Tibial nerve (tissue), 4 donors: ENCODE results near the gene CIB4. TPM values are rescaled to one million over a fixed set of nuclear protein-coding genes. Genes with fewer than 3 reads are reported as not detected.

ENCODE experiments used
- DNase-seq, 2 donors: peaks; one replicate each; pipeline ENCODE4 v3.0.0-alpha.2; 2019; ENCODE audit warnings: low spot score in 2 of 2
- H3K27ac ChIP-seq, 4 donors: fragments of 200-600 bp; sonication (generic) in 3 of 4; one replicate each; pipeline ENCODE4 v1.5.1; 2017 to 2019; ENCODE audit warnings: mild to moderate bottlenecking in 1 of 4
- H3K27me3 ChIP-seq, 2 donors: fragments of 200-600 bp; sonication (generic) in 1 of 2; one replicate each; pipeline versions ENCODE4 v1.5.1 to v1.6.0; 2017 to 2019
- H3K36me3 ChIP-seq, 3 donors: fragments of 200-600 bp; sonication (generic); one replicate each; pipeline ENCODE4 v1.5.1; 2018 to 2019
- H3K4me1 ChIP-seq, 4 donors: fragments of 200-600 bp; sonication (generic) in 3 of 4; one replicate each; pipeline ENCODE4 v1.5.1; 2017 to 2019
- H3K4me3 ChIP-seq, 4 donors: fragments of 200-600 bp; sonication (generic) in 3 of 4; one replicate each; pipeline ENCODE4 v1.5.1; 2017 to 2019; ENCODE audit warnings: mild to moderate bottlenecking in 1 of 4, moderate library complexity in 1 of 4
- H3K9me3 ChIP-seq, 4 donors: fragments of 200-600 bp; sonication (generic) in 3 of 4; one replicate each; pipeline ENCODE4 v1.5.1; 2017 to 2019
- EP300 ChIP-seq, 2 donors: sonication (generic); formaldehyde crosslinking; IDR thresholded peaks; one replicate each; pipeline ENCODE4 v1.6.1; 2017; ENCODE audit warnings: antibody characterized with exemption in 2 of 2, mild to moderate bottlenecking in 1 of 2
- POLR2A ChIP-seq, 2 donors: fragments of 450-650 bp; IDR thresholded peaks; one replicate each; pipeline ENCODE4 v1.6.1; 2017; ENCODE audit warnings: antibody characterized with exemption in 2 of 2, mild to moderate bottlenecking in 2 of 2, moderate library complexity in 2 of 2
- WGBS, 2 donors: methylation state at CpG; one replicate each; pipeline ENCODE4 v1.1.5; 2018; 5-methylcytosine and 5-hydroxymethylcytosine counted together
- total RNA-seq, 4 donors: library from RNA; depleted of rRNA; stranded (reverse); fragments of >200 nt; gene quantifications; one replicate each; pipeline ENCODE4 v1.1.0, GENCODE V29; 2016
- TF ChIP-seq, protein P1 (sequence below), 5 experiments: fragments of 200-600 bp in 3 of 5; fragments of 450-650 bp in 2 of 5; sonication (generic) in 3 of 5; IDR thresholded peaks; one replicate each; pipeline ENCODE4 v1.5.1; 2016 to 2019; ENCODE audit warnings: antibody characterized with exemption in 5 of 5, mild to moderate bottlenecking in 3 of 5, moderate library complexity in 2 of 5

The CIB4 gene
- total RNA-seq, 4 donors from 2014 or later = not detected

DNA sequence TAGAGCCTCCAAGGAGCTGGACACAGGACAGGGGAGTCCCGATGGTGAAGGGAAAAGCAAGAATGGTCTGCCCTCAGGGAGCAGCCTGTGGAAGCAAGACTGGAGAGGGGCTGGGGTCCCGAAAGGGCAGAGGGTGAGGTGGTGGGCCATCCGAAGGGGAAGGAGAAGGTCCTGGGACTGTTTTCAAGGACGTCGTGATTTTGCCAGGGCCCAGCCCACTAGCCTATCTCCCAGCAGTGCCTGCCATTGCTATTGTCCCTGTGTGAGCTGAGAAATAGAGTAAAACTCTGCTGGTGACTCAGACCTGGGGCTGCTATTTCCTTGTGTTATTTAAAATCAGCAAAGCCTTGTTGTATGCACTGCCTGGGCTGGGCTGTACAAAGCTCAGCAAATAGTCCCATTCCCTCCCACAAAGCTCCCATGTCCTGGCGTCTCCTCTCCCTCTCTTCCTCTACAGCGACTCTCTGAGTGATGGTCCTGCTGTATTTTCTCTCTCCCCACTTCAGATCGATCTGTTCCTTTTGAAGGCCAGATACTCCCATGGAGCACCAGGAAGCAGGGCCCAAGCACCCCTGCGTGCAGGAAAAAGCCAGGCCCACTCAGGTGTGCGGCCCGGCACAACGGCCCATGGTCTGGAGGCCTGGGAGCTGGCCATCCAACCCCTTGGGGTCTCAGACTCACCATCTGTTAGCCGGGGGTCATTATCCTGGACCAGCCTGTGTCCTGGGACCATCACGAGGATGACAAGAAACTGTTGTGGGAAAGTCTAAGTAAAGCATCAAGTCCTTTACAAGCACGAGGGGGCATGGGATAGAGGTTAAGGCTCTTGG, 98.3 kb downstream of the CIB4 start:
- Histone ChIP-seq H3K4me3 (no peak overlapping the region), H3K4me1 (no peaks in the 10 kb centered on the region), H3K9me3 (no peaks in the 10 kb centered on the region), H3K27me3 (no peaks in the 10 kb centered on the region), H3K36me3 (no peaks in the 10 kb centered on the region), H3K27ac (no peak overlapping the region)
- 74 to 78% methylated on average over 14 to 15 of the region's 15 CpGs for WGBS, 2 donors
- no peak for DNase-seq
- TF ChIP-seq, protein P1, sequence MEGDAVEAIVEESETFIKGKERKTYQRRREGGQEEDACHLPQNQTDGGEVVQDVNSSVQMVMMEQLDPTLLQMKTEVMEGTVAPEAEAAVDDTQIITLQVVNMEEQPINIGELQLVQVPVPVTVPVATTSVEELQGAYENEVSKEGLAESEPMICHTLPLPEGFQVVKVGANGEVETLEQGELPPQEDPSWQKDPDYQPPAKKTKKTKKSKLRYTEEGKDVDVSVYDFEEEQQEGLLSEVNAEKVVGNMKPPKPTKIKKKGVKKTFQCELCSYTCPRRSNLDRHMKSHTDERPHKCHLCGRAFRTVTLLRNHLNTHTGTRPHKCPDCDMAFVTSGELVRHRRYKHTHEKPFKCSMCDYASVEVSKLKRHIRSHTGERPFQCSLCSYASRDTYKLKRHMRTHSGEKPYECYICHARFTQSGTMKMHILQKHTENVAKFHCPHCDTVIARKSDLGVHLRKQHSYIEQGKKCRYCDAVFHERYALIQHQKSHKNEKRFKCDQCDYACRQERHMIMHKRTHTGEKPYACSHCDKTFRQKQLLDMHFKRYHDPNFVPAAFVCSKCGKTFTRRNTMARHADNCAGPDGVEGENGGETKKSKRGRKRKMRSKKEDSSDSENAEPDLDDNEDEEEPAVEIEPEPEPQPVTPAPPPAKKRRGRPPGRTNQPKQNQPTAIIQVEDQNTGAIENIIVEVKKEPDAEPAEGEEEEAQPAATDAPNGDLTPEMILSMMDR (IDR thresholded peaks at IDR 0.05) = no peak
- no peak for TF ChIP-seq POLR2A (IDR thresholded peaks at IDR 0.05)
- no peak for TF ChIP-seq EP300 (IDR thresholded peaks at IDR 0.05)

DNA sequence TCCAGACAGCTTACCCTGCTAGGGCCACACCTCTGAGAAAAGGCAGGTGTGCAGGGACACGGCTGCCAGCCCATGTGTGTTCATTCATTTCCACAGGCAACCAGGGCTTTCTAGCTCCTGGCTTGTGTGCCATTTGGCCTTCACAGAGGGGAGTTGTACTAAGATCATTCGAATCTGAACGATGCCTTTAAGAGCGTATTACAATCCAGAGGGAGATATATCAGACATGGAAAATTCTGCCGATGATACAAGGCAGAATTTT, 99.0 kb downstream of the CIB4 start:
- Histone ChIP-seq H3K4me3 (no peak overlapping the region), H3K27me3 (no peaks in the 10 kb centered on the region), H3K36me3 (no peaks in the 10 kb centered on the region), H3K4me1 (no peaks in the 10 kb centered on the region), H3K27ac (no peak overlapping the region), H3K9me3 (no peaks in the 10 kb centered on the region)
- DNase-seq = no peak
- 75 to 82% methylated on average over 5 of the region's 5 CpGs for WGBS, 2 donors
- TF ChIP-seq EP300 (IDR thresholded peaks at IDR 0.05) (no peak), POLR2A (IDR thresholded peaks at IDR 0.05) (no peak)
- TF ChIP-seq, protein P1 (IDR thresholded peaks at IDR 0.05) = no peak

DNA sequence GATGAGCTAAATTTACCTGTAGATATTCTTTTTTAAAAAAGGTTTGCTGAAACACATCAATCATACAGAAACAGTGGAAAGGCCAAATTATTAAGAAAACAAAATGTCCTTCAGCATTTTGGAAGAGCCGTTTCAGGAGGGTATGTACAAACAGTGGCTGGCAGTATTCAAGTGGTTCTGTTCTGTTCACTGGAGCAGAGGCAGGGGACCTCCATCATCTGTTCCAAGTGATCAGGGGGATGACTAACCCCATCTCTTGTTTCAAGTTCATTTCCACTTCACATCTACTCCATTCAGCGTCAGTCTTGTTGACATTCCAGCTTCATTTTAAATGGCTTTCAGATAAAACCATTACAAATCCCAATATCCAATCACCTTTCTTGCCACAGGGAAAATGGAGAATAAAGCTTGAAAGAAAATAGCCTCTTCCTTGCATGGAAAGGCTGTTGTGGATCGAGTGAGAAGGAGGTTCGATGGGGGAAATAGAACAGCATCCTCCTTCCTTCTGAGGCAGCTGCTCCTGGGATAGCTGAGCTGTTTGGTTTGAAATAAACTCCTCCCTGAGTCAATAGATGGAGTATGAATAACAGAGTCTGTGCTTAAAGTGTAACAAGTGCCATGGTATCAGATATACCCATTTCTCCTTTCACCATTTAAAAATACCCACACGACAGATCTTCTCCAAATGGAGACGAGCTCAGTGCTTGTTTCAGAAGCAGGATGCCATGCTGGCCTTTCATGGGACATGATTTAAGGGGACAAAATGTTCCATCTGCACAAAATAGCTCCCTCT, 99.6 kb downstream of the CIB4 start:
- no peak for DNase-seq
- TF ChIP-seq, protein P1 (IDR thresholded peaks at IDR 0.05) = no peak
- no peak overlapping the region for H3K27ac ChIP-seq
- no peaks in the 10 kb centered on the region for H3K9me3 ChIP-seq
- H3K4me1 ChIP-seq = no peaks in the 10 kb centered on the region
- WGBS, 2 donors = 68 to 75% methylated on average over 6 of the region's 6 CpGs
- H3K27me3 ChIP-seq = no peaks in the 10 kb centered on the region
- no peaks in the 10 kb centered on the region for H3K36me3 ChIP-seq
- no peak overlapping the region for H3K4me3 ChIP-seq

DNA sequence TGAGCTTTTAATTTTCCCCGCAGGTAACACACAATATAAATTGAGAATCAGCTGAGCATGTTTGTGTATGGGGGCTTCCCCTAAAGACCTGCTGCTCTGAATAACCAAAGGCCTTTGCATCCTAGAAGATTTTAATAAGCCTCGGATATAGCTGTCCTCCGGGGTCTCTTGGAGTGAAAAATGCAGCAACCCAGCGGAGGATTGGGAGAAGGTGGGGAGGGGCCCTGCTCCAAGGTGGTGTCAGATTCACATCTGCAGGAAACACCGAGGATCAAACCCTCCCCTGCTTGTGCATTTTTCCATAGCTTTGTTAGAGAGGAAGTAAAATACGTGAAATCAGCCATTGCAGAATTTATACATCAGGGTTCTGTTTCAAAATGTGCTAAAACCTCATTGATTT, 100.2 kb downstream of the CIB4 start:
- Histone ChIP-seq H3K36me3 (no peaks in the 10 kb centered on the region), H3K4me3 (no peak overlapping the region), H3K4me1 (no peaks in the 10 kb centered on the region), H3K27ac (no peak overlapping the region), H3K9me3 (no peaks in the 10 kb centered on the region), H3K27me3 (no peaks in the 10 kb centered on the region)
- 41 to 45% methylated on average over 6 of the region's 6 CpGs for WGBS, 2 donors
- no peak for DNase-seq
- TF ChIP-seq, protein P1 (IDR thresholded peaks at IDR 0.05) = no peak
- no peak for TF ChIP-seq POLR2A (IDR thresholded peaks at IDR 0.05)
- TF ChIP-seq EP300 (IDR thresholded peaks at IDR 0.05) = no peak

DNA sequence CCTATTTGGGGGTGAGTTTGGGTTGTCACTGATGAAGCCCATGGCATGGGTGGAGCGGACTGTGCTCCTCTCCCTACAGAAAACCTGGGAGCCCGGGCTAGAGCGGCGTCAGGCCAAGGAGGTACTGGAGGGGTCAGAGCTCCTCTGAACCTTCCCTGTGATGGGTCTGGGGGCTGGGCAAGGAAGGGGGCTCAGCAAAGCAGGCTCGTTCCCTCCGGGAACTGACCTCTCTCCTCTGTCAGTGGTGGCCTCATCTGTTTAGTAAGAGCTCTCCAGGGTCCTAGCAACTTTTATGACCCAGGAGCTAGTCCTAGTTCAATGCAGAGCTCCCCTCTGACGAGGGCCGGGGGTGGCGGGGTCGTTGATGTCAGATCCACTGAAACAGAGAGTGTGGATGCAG, 100.9 kb downstream of the CIB4 start:
- 47 to 61% methylated on average over 10 of the region's 10 CpGs for WGBS, 2 donors
- no peaks in the 10 kb centered on the region for H3K4me1 ChIP-seq
- H3K27me3 ChIP-seq = no peaks in the 10 kb centered on the region
- H3K4me3 ChIP-seq = no peak overlapping the region
- DNase-seq = no peak
- TF ChIP-seq EP300 (IDR thresholded peaks at IDR 0.05) (no peak), POLR2A (IDR thresholded peaks at IDR 0.05) (no peak)
- TF ChIP-seq, protein P1 (IDR thresholded peaks at IDR 0.05) = no peak
- no peaks in the 10 kb centered on the region for H3K36me3 ChIP-seq
- no peaks in the 10 kb centered on the region for H3K9me3 ChIP-seq
- H3K27ac ChIP-seq = no peak overlapping the region
